Panc1 (cell line): Measurements from ENCODE around the gene CHPF2. TPM values are rescaled to one million over a fixed set of nuclear protein-coding genes. Genes with fewer than 3 reads are reported as not detected.

Experiments
- ATAC-seq: fragments of 200-7000 bp; cut with Tn5 transposase; 2 replicates; pipeline ENCODE4 v1.9.1; 2020; ENCODE audit warnings: mild to moderate bottlenecking, moderate library complexity
- BruUV-seq: library from RNA; stranded (reverse); fragments of 400-500 nt; replicated peaks from 2 replicates; lab custom pipeline; 2021; lab: Mats Ljungman, UMichigan
- CTCF ChIA-PET: fragments of 300-600 bp; sonication (Branson Sonifier 250); formaldehyde crosslinking; loops from one replicate; lab custom pipeline; 2022; ENCODE audit warnings: antibody characterized with exemption; lab: Charles Lee
- POLR2A ChIA-PET: fragments of 300-600 bp; sonication (Branson Sonifier 250); formaldehyde crosslinking; loops from one replicate; lab custom pipeline; 2022; ENCODE audit warnings: antibody characterized with exemption; lab: Charles Lee
- DNase-seq: peaks from one replicate; pipeline ENCODE4 v3.0.0-alpha.2; 2010; ENCODE audit warnings: low read depth, low spot score
- H3K27ac ChIP-seq: 2 replicates; pipeline ENCODE4 v1.5.1; 2011; ENCODE audit warnings: mild to moderate bottlenecking, low read length, inconsistent platforms
- H3K27me3 ChIP-seq: fragments of 200-500 bp; sonication (Bioruptor generic); 2 replicates; pipeline ENCODE4 v1.6.0; 2014; ENCODE audit warnings: low read length, inconsistent platforms; ENCODE audit not compliant: control insufficient read depth, insufficient read depth
- H3K36me3 ChIP-seq: fragments of 200-500 bp; sonication (Bioruptor generic); 2 replicates; pipeline ENCODE4 v1.5.1; 2014; ENCODE audit warnings: inconsistent platforms, mild to moderate bottlenecking, low read length, moderate library complexity; ENCODE audit not compliant: control insufficient read depth, insufficient read depth
- H3K4me1 ChIP-seq: 2 replicates; pipeline ENCODE4 v1.5.1; 2011; ENCODE audit warnings: inconsistent platforms, mild to moderate bottlenecking, low read length, moderate library complexity; ENCODE audit not compliant: control insufficient read depth, insufficient read depth
- H3K4me3 ChIP-seq, 2 experiments: 2 replicates each; pipeline ENCODE4 v1.5.1; 2011 to 2012; ENCODE audit warnings: low read depth in 2 of 2, low read length in 2 of 2, mild to moderate bottlenecking in 2 of 2, inconsistent platforms in 1 of 2, moderate library complexity in 1 of 2
- H3K9me3 ChIP-seq: fragments of 200-500 bp; sonication (Bioruptor generic); 2 replicates; pipeline ENCODE4 v1.5.1; 2014; ENCODE audit warnings: low read depth, mild to moderate bottlenecking, inconsistent platforms, low read length, moderate library complexity; ENCODE audit not compliant: control insufficient read depth, insufficient read depth
- CTCF ChIP-seq: fragments of 450-650 bp; IDR thresholded peaks from 2 replicates; pipeline ENCODE4 v1.5.1; 2017; ENCODE audit warnings: mild to moderate bottlenecking
- POLR2AphosphoS5 ChIP-seq: IDR thresholded peaks from 2 replicates; pipeline ENCODE4 v1.6.1; 2012; ENCODE audit warnings: mild to moderate bottlenecking, low read depth, low read length, moderate library complexity
- REST ChIP-seq, 2 experiments: IDR thresholded peaks; 2 replicates each; pipeline ENCODE4 v1.6.1; 2011 to 2012; ENCODE audit warnings: low read depth in 2 of 2, control low read depth in 1 of 2, low read length in 1 of 2, mild to moderate bottlenecking in 1 of 2, moderate library complexity in 1 of 2; ENCODE audit not compliant: insufficient read depth in 1 of 2
- SIN3A ChIP-seq: IDR thresholded peaks from 2 replicates; pipeline ENCODE4 v1.6.1; 2012; ENCODE audit warnings: low read depth, mild to moderate bottlenecking, low read length, moderate library complexity, borderline replicate concordance; ENCODE audit not compliant: insufficient read depth
- TCF7L2 ChIP-seq: IDR thresholded peaks from 2 replicates; pipeline ENCODE4 v1.6.1; 2011; ENCODE audit warnings: mild to moderate bottlenecking, low read depth, low read length, inconsistent platforms
- in situ Hi-C: cut with HindIII; loops from 2 replicates; pipeline ENCODE4 v1.10.0; 2016; ENCODE audit warnings: low sequenced_read_pairs, low pct_unique_long_range_greater_than_20kb
- intact Hi-C: fragments of 100-400 bp; cut with micrococcal nuclease; formaldehyde crosslinking; loops from one replicate; pipeline ENCODE4 v1.10.0; 2022; ENCODE audit not compliant: unreplicated experiment
- total RNA-seq: library from RNA; stranded (reverse); gene quantifications from one replicate; pipeline ENCODE4 v1.2.1, GENCODE V29; 2021; ENCODE audit not compliant: unreplicated experiment

Gene CHPF2
- total RNA-seq, 1 experiment from 2014 or later, result 44.9 TPM

GRCh38 chr7:151210087-151210854 lies 22.0 kb upstream of the CHPF2 start, which contains the start of gene H2BK1:
H2BK1 (minus strand) TSS chr7:151210488; CDS start chr7:151210318, 170 bp downstream.
- in situ Hi-C loops, result no loop called here
- Histone ChIP-seq H3K27me3 (no peaks in the 10 kb centered on the region), H3K36me3 (peaks cover 9% of the 10 kb centered on the region; the same call in 1 of the 2 replicates), H3K27ac (no peak within 1 kb of the TSS), H3K9me3 (no peaks in the 10 kb centered on the region), H3K4me3 (no peak within 1 kb of the TSS), H3K4me1 (no peaks in the 10 kb centered on the region)
- intact Hi-C loops, result no loop called here
- POLR2A ChIA-PET, result no interaction called here
- DNase-seq, result no peak
- CTCF ChIA-PET, result no interaction called here
- BruUV-seq, result no TSS peak
- ATAC-seq, result no peak
- no peak for TF ChIP-seq REST (IDR thresholded peaks at IDR 0.05; ENCODE audit: insufficient read depth in 1 of 2, low read depth in 2 of 2, low read length in 1 of 2)
- TF ChIP-seq POLR2AphosphoS5, result no peak
- TF ChIP-seq CTCF, result no peak
- no peak for TF ChIP-seq TCF7L2
- no peak for TF ChIP-seq SIN3A

GRCh38 chr7:151211155-151211772 lies 21.0 kb upstream of the CHPF2 start:
- intact Hi-C loops, result no loop called here
- H3K4me1 ChIP-seq, result no peaks in the 10 kb centered on the region
- H3K36me3 ChIP-seq, result peaks cover 17% of the 10 kb centered on the region
- no peak overlapping the region for H3K27ac ChIP-seq
- no peak overlapping the region for H3K4me3 ChIP-seq
- BruUV-seq, result no TSS peak
- no peak for DNase-seq
- no peak for TF ChIP-seq REST (IDR thresholded peaks at IDR 0.05; ENCODE audit: insufficient read depth in 1 of 2, low read depth in 2 of 2, low read length in 1 of 2)
- TF ChIP-seq SIN3A, result no peak
- TF ChIP-seq TCF7L2, result no peak
- TF ChIP-seq POLR2AphosphoS5, result no peak
- TF ChIP-seq CTCF, result no peak
- H3K27me3 ChIP-seq, result no peaks in the 10 kb centered on the region
- H3K9me3 ChIP-seq, result no peaks in the 10 kb centered on the region
- CTCF ChIA-PET, result interaction anchor here (0.5 to 0.7 kb wide), 2 partner anchors 35 to 457 kb away, joined by 3 to 4 read pairs; no protein-coding TSS in a partner anchor
- POLR2A ChIA-PET, result no interaction called here
- ATAC-seq, result no peak
- in situ Hi-C loops, result no loop called here
